Esophagus muscularis mucosa (tissue), 4 donors: Measurements from ENCODE around the gene NKAIN2. TPM values are rescaled to one million over a fixed set of nuclear protein-coding genes. Genes with fewer than 3 reads are reported as not detected.
A peak's percentile ranks its signal among the peaks of the same experiment; 100 is the strongest.

ENCODE experiments used
- DNase-seq: peaks from one replicate; pipeline ENCODE4 v3.0.0-alpha.2; 2017; ENCODE audit errors: extremely low spot score
- H3K27ac ChIP-seq, 4 donors: fragments of 200-600 bp; sonication (generic); replicated peaks in 1 of 4; 1 replicate in 3 of 4; 2 replicates in 1 of 4; pipeline ENCODE4 v1.5.1; 2016 to 2019; ENCODE audit warnings: mild to moderate bottlenecking in 1 of 4
- H3K27me3 ChIP-seq, 4 donors: fragments of 200-600 bp; sonication (generic); one replicate each; pipeline versions ENCODE4 v1.5.1 to v1.6.0; 2016 to 2019
- H3K36me3 ChIP-seq, 4 donors: fragments of 200-600 bp; sonication (generic); one replicate each; pipeline ENCODE4 v1.5.1; 2016 to 2019
- H3K4me1 ChIP-seq, 4 donors: fragments of 200-600 bp; sonication (generic); one replicate each; pipeline ENCODE4 v1.5.1; 2016 to 2019
- H3K4me3 ChIP-seq, 4 donors: fragments of 200-600 bp; sonication (generic); 1 replicate in 2 of 4; 2 replicates in 2 of 4; pipeline ENCODE4 v1.5.1; 2016 to 2019; ENCODE audit warnings: mild to moderate bottlenecking in 4 of 4, moderate library complexity in 1 of 4
- H3K9me3 ChIP-seq, 4 donors: fragments of 200-600 bp; sonication (generic); 1 replicate in 3 of 4; 2 replicates in 1 of 4; pipeline ENCODE4 v1.5.1; 2016 to 2019
- CTCF ChIP-seq, 3 experiments: fragments of 200-600 bp in 2 of 3; fragments of 450-650 bp in 1 of 3; sonication (generic) in 2 of 3; IDR thresholded peaks; one replicate each; pipeline ENCODE4 v1.5.1; 2017 to 2019; ENCODE audit warnings: antibody characterized with exemption in 3 of 3, mild to moderate bottlenecking in 2 of 3, moderate library complexity in 1 of 3
- EP300 ChIP-seq: sonication (generic); formaldehyde crosslinking; IDR thresholded peaks from one replicate; pipeline ENCODE4 v1.6.1; 2017; ENCODE audit warnings: antibody characterized with exemption
- POLR2A ChIP-seq: fragments of 450-650 bp; IDR thresholded peaks from one replicate; pipeline ENCODE4 v1.6.1; 2017; ENCODE audit warnings: antibody characterized with exemption, moderate library complexity, mild to moderate bottlenecking, low read depth
- POLR2AphosphoS5 ChIP-seq, 2 donors: sonication (generic); formaldehyde crosslinking; IDR thresholded peaks; one replicate each; pipeline ENCODE4 v1.6.1; 2017; ENCODE audit warnings: antibody characterized with exemption in 2 of 2
- WGBS: methylation state at CpG from one replicate; pipeline ENCODE4 v1.1.5; 2018; 5-methylcytosine and 5-hydroxymethylcytosine counted together
- intact Hi-C: fragments of 100-400 bp; cut with DNase I; formaldehyde crosslinking; loops from one replicate; pipeline ENCODE4 v1.15.1; 2023
- total RNA-seq, 4 donors: library from RNA; depleted of rRNA; stranded (reverse); fragments of >200 nt; gene quantifications; one replicate each; pipeline versions ENCODE4 v1.1.0 to v1.2.1, GENCODE V29; 2016

The NKAIN2 gene
- total RNA-seq, 4 donors from 2014 or later: 0.11 to 0.66 (median 0.13) TPM; not detected in 1

GRCh38 chr6:123965894-123966293 lies 162.2 kb downstream of the NKAIN2 start:
- no peak for DNase-seq
- H3K9me3 ChIP-seq: no peaks in the 10 kb centered on the region
- H3K27ac ChIP-seq: no peak overlapping the region
- TF ChIP-seq EP300 (no peak), CTCF (IDR thresholded peaks at IDR 0.05) (peak in 1 of 3 experiments; percentile 26)
- H3K4me1 ChIP-seq: peaks cover 0 to 8% (median 3%) of the 10 kb centered on the region in 4 donors
- WGBS: 38% methylated on average over 4 of the region's 4 CpGs
- H3K36me3 ChIP-seq: no peaks in the 10 kb centered on the region
- no peak overlapping the region for H3K4me3 ChIP-seq
- intact Hi-C loops: loop anchor here (5.0 kb wide), 1 partner anchor 164 kb away; the partner anchor contains the start of gene NKAIN2
- no peaks in the 10 kb centered on the region for H3K27me3 ChIP-seq

GRCh38 chr6:123966618-123967017 lies 163.0 kb downstream of the NKAIN2 start:
- 51% methylated on average over 2 of the region's 2 CpGs for WGBS
- Histone ChIP-seq H3K27me3 (no peaks in the 10 kb centered on the region), H3K27ac (no peak overlapping the region), H3K4me1 (peaks cover 0 to 8% (median 3%) of the 10 kb centered on the region in 4 donors), H3K36me3 (no peaks in the 10 kb centered on the region), H3K4me3 (no peak overlapping the region), H3K9me3 (no peaks in the 10 kb centered on the region)
- DNase-seq: no peak
- intact Hi-C loops: loop anchor here (5.0 kb wide), 1 partner anchor 164 kb away; the partner anchor contains the start of gene NKAIN2
- TF ChIP-seq POLR2AphosphoS5 (IDR thresholded peaks at IDR 0.05) (no peak), CTCF (IDR thresholded peaks at IDR 0.05) (no peak), POLR2A (no peak), EP300 (no peak)

- Histone ChIP-seq H3K27me3 (no peaks in the 10 kb centered on the region), H3K9me3 (no peaks in the 10 kb centered on the region), H3K4me1 (peaks cover 0 to 8% (median 4%) of the 10 kb centered on the region in 4 donors), H3K36me3 (no peaks in the 10 kb centered on the region), H3K27ac (no peak overlapping the region), H3K4me3 (no peak overlapping the region)
- intact Hi-C loops: loop anchor here (5.0 kb wide), 1 partner anchor 166 kb away; the partner anchor contains the start of gene NKAIN2
- DNase-seq: no peak
- WGBS: 72% methylated on average over 6 of the region's 6 CpGs
- TF ChIP-seq POLR2AphosphoS5 (IDR thresholded peaks at IDR 0.05) (no peak), POLR2A (no peak), EP300 (no peak), CTCF (IDR thresholded peaks at IDR 0.05) (no peak)
Observed at GRCh38 chr6:123967905-123968304, 164.2 kb downstream of the NKAIN2 start.

- no peak for DNase-seq
- no peak overlapping the region for H3K4me3 ChIP-seq
- peaks cover 0 to 4% (median 2%) of the 10 kb centered on the region in 4 donors for H3K4me1 ChIP-seq
- no peaks in the 10 kb centered on the region for H3K9me3 ChIP-seq
- no peaks in the 10 kb centered on the region for H3K27me3 ChIP-seq
- no peaks in the 10 kb centered on the region for H3K36me3 ChIP-seq
- H3K27ac ChIP-seq: no peak overlapping the region
- TF ChIP-seq POLR2AphosphoS5 (IDR thresholded peaks at IDR 0.05): no peak
- TF ChIP-seq POLR2A: no peak
- TF ChIP-seq EP300: no peak
- TF ChIP-seq CTCF (IDR thresholded peaks at IDR 0.05): no peak
- intact Hi-C loops: no loop called here
Observed at GRCh38 chr6:123972600-123973294, 169.1 kb downstream of the NKAIN2 start.

- WGBS: 89% methylated on average over 2 of the region's 2 CpGs
- TF ChIP-seq EP300: no peak
- no peak for TF ChIP-seq POLR2AphosphoS5 (IDR thresholded peaks at IDR 0.05)
- TF ChIP-seq CTCF (IDR thresholded peaks at IDR 0.05): no peak
- TF ChIP-seq POLR2A: no peak
- Histone ChIP-seq H3K36me3 (no peaks in the 10 kb centered on the region), H3K4me1 (no peaks in the 10 kb centered on the region), H3K9me3 (no peaks in the 10 kb centered on the region), H3K4me3 (no peak overlapping the region), H3K27ac (no peak overlapping the region), H3K27me3 (no peaks in the 10 kb centered on the region)
- intact Hi-C loops: no loop called here
- no peak for DNase-seq
Observed at GRCh38 chr6:123980311-123980710, 176.6 kb downstream of the NKAIN2 start.
